Central memory CD4-positive, alpha-beta T cell (primary cell): Measurements from ENCODE around the gene ALKBH7.
"Not testable (repeated sequence)": the region's sequence is repeated elsewhere in the genome, so short reads cannot be mapped to it uniquely, and the experiment has no call there.

Experiments used
- DNase-seq: peaks from one replicate; pipeline ENCODE4 v3.0.0; 2022

Gene ALKBH7

GRCh38 chr19:6373096-6373812, 660 bp downstream of the ALKBH7 start:
- peak; percentile 95 for DNase-seq

- DNase-seq = no peak
Observed at GRCh38 chr19:6373813-6374108, 1.2 kb downstream of the ALKBH7 start.

GRCh38 chr19:6374161-6374709, 1.6 kb downstream of the ALKBH7 start:
- no peak for DNase-seq

- no peak for DNase-seq
Observed at GRCh38 chr19:6374711-6375410, 2.3 kb downstream of the ALKBH7 start.

GRCh38 chr19:6375411-6376010, 2.9 kb downstream of the ALKBH7 start, which contains the start of gene PSPN:
Gene PSPN (minus strand): TSS chr19:6375933. CDS start chr19:6375849, 84 bp downstream.
- no peak for DNase-seq

- DNase-seq = no peak
Observed at GRCh38 chr19:6376512-6377190, 4.1 kb downstream of the ALKBH7 start.

GRCh38 chr19:6378041-6378440, 5.4 kb downstream of the ALKBH7 start:
- no peak for DNase-seq

GRCh38 chr19:6378486-6378885, 5.9 kb downstream of the ALKBH7 start:
- DNase-seq = no peak

GRCh38 chr19:6379744-6380143, 7.2 kb downstream of the ALKBH7 start:
- DNase-seq = no peak

GRCh38 chr19:6381030-6381750, 8.6 kb downstream of the ALKBH7 start:
- no peak for DNase-seq

GRCh38 chr19:6383188-6383587, 10.6 kb downstream of the ALKBH7 start:
- DNase-seq = no peak

- DNase-seq = no peak
Observed at GRCh38 chr19:6384381-6384780, 11.8 kb downstream of the ALKBH7 start.

- DNase-seq = no peak
Observed at GRCh38 chr19:6387372-6387771, 14.8 kb downstream of the ALKBH7 start.

GRCh38 chr19:6392221-6393073, 19.9 kb downstream of the ALKBH7 start:
- no peak for DNase-seq

GRCh38 chr19:6393074-6393982, 20.7 kb downstream of the ALKBH7 start, which contains the start of gene GTF2F1:
Gene GTF2F1 (minus strand): TSS chr19:6393164. CDS start chr19:6392995, 169 bp downstream.
- DNase-seq = peak; percentile 94

GRCh38 chr19:6393983-6394412, 21.4 kb downstream of the ALKBH7 start:
- no peak for DNase-seq

- DNase-seq = no peak
Observed at GRCh38 chr19:6394831-6395230, 22.2 kb downstream of the ALKBH7 start.

GRCh38 chr19:6396305-6396704, 23.7 kb downstream of the ALKBH7 start:
- no peak for DNase-seq

- DNase-seq = not testable (repeated sequence)
Observed at GRCh38 chr19:6400062-6400944, 27.7 kb downstream of the ALKBH7 start.
